SW 1271 (cell line): Measurements from ENCODE around the gene MRPS2.
"Not testable (repeated sequence)": the region's sequence is repeated elsewhere in the genome, so short reads cannot be mapped to it uniquely, and the experiment has no call there.

Experiments
- DNase-seq, 2 experiments: peaks; one replicate each; lab custom pipeline; 2025; lab: John Stamatoyannopoulos, UW

The MRPS2 gene

DNA sequence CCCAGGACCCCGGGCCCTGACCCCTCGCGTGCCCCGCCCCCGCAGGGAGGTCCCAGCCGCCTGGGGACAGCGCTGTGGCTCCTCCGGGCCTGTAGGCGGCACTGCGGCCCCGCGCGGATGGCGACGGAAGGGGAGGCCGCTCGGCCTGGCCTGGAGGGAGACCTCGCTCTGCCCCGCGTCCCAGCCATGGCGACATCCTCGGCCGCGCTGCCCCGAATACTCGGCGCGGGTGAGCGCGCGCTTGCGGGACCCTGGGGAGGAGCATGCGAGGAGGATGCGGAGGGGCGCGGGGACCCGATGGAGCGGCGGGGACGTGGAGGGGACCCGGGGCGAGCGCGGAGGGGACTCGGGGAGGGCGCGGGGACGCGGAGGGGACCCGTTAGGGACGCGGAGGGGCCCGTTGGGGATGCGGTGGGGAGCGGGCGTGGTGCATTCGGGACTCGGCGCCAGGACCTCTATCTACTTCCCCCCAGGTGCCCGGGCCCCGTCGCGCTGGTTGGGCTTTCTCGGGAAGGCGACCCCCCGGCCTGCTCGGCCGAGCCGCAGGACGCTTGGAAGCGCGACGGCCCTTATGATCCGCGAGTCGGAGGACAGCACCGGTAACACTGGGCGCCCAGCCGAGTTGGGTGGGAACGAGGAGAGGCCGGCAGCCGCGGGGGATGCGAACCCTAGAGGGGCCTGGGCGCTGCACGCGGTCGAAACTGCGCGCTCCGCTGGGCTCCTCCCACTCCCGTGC is at the start of gene MRPS2:
MRPS2 (plus strand) TSS at position 158 of the 736 bp plus-strand sequence; CDS start at position 187, 29 bp downstream.
- peak; percentile 65 to 80 for DNase-seq

DNA sequence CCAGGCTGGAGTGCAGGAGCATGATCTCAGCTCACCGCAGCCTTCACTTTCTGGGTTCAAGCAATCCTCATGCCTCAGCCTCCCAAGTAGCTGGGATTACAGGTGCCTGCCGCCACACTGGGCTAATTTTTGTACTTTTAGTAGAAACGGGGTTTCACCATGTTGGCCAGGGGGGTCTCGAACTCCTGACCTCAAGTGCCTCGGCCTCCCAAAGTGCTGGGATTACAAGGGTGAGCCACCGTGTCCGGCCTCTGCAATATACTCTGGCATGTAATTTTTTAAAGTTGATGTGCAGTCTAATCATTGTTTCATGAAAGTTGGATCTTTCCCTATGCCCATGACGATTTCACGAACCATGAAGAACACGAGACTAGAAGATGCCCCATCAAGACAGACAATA is 49.5 kb upstream of the MRPS2 start:
- no peak for DNase-seq

DNA sequence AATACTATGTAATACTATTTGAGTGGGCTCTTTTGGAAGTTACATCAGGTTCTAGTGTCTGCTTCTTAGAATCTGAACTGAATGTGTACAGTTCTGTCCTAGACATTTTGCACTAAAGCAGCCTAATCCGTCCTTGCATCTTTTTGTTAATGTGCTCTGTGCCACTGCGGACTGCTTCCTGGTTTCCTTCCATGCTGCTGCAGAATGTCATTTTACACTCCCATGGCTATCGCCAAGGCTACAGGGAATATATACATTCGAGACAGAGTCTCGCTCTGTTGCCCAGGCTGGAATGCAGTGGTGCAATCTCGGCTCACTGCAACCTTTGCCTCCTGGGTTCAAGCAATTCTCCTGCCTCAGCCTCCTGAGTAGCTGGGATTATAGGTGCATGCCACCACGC is 48.6 kb upstream of the MRPS2 start:
- not testable (repeated sequence) for DNase-seq

DNA sequence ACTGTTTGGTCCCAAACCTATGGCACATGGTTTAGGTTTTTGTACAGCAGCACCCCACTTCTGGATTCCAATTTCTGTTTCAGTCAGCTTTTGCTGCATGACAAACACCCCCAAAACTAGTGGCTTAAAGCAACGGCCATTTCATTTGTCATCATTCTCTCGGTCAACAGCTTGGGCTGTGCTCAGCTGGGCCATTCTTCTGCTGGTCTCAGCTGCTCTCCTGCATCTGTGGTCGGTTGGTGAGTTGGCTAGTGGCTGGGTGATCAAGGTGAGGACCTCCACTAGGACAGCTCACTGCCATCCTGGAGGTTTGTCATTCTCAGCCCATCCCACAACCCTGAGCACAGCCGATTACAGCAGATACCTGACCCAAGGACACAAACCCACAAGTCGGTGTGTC is 45.7 kb upstream of the MRPS2 start:
- DNase-seq, result no peak

DNA sequence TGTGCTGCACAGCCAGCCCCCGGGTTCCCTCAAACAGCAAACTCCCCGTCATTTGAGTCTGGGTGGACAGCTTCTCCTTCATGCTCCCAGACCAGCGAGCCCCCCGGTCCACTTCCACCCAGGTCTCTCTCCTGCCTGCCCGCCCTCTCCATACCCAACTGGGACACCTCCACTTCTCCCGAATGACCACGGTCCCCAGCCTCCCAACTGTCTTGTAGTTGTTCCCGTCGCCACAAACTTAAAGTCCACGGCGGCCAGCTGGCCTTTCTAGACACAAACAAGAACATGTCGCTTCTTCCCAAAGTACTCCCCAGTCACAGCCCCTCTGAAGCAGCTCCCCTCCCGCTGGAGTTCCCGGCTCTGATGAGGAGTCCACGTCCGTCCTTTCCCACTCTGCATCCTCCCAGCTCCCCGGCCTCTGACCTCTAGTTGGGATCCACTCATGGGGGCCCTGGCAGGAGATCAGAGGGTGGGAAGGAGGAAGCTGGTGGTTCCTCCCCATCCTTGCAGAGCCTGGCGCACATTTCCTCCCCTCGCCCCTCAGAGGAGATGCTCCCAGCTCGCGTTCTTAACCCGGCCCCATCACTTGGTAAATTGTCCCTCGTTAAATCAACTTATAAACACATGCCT is 45.0 kb upstream of the MRPS2 start:
- no peak for DNase-seq

DNA sequence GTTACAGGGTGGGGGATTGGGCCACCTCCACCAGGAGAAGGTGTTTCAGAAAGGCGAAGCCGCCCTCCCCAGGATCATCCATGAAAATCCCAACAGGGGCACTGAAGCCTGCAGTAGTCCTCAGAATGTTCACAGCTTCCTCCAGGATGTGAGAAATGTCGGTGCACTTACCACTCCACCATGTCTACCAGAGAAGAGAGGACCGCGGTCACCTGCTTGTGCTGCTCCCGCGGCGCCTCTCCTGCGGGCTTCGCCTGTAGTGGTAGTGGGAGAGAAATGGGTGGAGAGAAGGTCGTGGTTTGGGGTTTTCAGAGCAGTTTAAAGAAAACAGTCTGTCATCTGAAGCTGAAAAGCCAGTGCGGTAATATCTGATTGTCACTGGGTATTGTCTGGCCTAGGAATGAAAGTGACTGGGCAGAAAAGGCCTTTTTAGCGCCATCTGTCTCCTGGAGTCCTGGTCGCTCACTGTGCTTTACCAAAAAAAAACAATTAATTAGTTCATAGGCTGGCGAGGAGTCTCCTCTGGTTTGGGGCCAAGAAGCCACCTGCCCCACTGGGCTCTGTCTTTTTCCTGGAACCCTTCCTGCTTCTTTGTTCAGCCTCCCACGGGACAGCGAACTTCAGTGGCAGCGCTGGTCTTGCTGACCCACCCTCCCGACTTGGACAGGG is 43.9 kb upstream of the MRPS2 start:
- no peak for DNase-seq

DNA sequence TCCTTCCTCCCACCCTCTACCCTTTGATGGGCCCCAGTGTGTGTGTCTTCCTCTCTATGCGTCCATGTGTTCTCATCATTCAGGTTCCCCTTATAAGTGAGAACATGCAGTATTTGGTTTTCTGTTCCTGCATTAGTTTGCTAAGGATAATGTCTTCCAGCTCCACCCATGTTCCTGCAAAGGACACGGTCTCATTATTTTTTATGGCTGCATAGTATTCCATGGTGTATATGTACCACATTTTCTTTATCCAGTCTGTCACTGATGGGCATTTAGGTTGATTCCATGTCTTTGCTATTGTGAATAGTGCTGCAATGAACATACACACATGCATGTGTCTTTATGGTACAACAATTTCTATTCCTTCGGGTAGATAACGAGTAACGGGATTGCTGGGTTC is 42.0 kb upstream of the MRPS2 start:
- DNase-seq, result not testable (repeated sequence)

DNA sequence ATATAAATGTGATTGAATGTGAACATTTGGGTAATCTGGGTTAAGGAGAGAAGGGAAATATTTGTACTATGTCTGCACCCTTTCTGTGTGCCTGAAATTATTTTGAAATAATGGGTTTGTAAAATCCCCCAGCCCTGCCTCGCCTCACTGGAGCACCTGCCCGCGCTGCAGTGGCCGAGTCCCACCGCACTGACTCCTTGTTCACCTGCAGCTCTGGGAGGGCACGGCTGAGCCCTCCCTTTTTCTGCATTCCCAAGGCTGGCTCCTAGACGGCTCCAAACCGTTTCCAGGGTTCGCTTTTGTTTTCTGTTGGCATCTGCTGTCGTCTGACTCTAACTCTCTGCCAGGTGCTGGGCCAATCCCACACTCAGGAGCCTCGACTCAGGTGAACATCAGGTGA is 38.5 kb upstream of the MRPS2 start:
- no peak for DNase-seq

DNA sequence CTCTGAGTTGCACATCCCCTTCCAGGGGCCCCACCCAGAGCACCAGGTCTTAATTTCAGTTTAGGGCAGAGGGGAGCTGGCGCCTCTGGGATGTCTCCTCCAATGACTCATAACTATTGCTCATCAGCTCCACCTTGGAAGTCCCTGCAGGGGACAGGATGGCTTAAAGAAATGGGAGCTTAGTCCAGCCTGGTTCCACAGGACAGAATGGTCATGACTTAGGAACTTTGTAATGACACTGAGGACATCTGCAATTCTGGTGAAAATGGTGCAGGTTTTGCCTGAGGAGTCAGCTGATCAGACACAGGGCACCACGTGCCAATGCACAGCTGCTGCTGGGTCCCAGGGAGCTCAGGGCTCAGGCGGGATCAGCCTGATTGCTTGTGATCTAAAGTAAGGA is 37.3 kb upstream of the MRPS2 start:
- peak; percentile 52 to 78 for DNase-seq

DNA sequence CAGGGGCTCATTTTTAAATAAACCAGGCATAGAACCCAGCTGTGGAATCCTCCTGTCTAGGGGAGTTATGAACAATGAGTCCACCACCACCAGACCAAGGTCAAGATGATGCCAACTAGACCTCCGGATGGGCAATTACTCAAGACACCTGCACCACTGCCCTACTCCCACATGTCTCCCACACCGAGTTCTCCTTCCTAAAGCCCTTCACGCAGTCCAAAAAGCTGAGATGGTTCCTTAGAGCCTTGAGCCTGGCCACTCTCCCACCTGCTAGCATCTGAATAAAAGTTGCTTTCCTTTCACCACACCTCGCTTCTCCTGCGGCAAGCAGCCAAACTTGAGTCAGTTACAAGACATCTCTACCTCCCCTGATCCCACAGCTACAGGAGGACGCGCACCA is 36.3 kb upstream of the MRPS2 start:
- no peak for DNase-seq

DNA sequence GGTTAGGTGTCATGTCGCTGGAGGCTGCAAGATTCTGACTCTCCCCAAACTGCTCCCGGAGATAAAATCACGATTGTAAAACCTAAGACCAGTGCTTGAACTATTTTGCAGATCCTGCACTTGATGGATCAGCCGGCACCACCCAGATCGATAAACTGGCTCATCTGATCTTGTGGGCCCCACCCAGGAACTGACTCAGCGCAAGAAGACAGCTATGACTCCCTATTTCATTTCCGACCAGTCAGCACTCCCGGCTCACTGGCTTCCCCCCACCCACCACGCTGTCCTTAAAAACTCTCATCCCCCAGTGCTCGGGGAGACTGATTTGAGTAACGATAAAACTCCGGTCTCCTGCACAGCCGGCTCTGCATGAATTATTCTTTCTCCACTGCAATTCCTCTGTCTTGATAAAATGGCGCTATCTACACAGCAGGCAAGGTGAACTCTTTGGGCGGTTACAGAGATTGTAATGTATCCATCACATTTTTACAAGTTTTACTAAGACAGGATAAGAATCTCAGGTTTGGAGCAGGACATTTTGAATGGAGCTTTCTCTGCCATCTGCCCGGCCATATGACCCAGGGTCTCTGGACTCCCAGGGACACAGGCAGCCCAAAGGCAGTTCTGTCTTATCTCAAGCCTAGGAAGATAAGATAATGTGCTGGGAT is 31.5 kb upstream of the MRPS2 start:
- peak in 1 of 2 experiments; percentile 43 for DNase-seq

DNA sequence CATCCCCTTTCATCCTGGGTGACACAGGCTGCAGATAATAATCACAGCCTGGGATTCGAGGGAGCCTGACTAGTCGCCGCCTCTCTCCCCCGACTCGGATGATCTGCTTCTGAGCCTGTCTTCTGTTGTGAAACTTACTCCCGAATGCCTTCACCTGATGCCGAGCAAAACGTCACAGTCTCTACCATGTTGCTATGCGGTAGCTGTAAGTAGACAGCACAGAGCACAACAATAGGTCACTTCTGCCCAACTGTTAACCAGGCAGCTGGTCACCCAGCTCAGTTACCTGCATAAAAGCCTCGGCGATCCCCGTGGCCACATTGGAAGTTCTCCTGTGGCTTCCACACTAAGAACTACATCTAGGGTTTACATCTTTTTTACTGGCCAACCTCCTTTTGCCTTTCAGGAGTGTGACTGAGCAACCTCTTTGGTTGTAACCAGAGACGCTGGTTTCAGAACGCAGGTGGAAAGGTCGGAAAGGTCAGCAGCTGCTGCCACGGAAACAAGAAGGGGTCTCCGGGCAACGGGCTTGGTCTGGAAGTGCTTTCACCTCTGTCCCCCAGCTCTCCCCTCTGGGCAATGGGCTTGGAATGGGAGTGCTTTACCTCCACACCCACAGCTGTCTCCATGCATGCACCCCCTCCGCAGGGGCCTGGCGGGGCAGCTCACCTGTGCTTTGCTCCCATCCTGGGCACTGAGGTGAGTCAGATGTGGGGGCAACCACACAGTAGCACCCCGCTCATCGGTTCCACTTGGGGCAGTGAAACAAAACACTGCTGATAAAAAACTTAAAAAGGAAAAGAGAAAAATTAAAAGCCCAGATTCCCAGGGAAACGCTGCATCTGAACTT is 28.5 kb upstream of the MRPS2 start:
- no peak for DNase-seq

DNA sequence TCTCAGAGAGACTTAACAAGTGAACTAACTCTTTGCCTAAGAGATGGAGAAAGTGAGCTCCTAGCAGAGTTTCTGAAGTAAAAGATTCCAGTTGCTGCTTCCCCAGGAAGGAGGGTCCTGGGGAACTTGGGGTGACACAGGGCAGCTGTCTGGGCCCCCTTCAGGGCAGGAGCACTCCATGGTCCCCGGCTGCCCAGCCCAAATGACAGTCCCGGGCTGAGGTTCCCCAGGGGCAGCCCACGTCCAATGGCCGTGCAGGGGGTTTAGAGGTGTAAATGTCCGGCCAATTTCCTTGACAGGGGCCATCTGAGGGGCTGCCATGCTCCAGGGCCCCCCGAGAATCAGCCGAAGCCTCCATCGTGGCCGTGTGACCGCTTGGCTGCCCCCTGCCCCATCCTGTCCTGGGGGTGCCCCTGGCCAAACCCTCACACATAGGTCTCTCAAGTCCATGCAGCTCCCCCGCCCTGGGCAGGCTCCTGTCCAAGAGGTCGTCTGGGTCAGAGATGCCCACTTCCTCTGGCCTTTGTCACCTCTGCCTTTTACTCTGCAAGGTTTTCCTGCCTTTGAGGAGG is 26.4 kb upstream of the MRPS2 start:
- DNase-seq, result no peak

DNA sequence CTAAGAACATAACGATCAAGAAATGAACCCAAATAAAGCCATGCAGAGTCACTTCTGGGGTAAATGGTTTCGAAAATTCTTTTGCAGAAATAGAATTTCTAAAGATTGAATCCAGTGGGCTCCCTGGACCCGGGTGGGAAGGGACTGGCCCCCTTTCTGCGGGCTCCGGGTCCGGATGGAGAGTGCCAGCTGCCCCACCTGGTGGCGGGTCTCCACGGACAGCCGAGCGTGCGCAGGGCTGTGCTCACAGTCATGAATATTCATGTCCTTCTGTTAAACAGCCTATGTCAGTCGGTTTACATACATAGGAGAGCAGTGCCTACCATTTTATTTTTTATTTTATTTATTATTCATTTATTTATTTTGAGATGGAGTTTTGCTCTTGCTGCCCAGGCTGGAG is 25.6 kb upstream of the MRPS2 start:
- no peak for DNase-seq

DNA sequence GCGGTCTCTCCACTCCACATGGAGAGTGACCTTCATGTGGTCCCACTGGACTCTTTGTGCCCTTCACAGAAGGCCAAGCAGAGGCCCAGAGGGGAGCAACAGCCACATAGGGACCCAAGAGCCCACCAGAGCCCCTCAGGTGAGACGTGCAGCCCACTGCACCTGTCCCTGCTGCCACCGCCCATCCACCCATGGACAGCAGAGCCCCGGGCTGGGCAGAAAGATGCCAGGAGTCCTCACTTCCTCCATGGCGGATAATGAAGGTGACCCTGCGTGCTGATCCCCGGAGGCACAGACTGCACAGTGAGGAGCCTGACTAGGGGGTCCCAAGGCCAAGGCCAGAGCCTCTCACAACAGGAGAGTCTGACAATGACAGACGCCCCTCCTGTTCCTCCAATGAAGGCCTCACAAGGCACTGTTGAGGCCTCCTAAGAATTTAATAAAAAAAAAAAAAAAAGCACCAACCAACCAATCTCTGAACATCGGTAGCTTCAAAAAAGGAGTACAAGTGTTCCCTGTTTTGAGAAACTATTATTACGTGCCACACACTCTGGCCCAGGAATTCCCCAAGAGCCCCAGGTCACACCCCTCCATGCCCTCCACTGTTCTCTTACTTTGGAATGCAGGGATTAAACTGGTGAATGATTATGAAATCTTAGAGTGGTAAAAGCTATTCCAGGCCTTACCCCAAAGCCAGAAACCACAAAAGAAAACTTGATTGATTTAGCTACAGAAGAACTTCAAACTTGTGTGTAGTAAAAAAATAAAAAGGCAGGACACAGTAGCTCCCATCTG is 23.7 kb upstream of the MRPS2 start:
- no peak for DNase-seq

DNA sequence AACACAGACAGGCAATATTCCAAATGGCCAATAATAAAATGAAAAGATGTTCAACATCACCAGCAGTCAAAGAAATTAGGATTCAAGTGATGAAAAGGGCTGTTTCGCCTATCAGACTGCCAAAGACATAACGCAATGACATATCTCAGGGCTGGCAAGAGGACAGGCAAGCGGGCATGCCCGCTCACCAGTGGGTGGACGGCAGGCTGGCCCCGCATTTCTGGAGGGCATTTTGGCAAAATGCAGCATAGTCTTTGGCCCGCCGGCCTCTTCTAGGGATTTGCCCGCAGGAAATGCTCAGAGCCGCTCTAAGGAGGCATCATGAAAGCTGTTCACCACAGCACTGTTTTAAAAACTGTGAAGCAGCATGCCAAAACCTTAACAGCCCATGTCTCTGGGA is 22.3 kb upstream of the MRPS2 start:
- DNase-seq, result no peak

DNA sequence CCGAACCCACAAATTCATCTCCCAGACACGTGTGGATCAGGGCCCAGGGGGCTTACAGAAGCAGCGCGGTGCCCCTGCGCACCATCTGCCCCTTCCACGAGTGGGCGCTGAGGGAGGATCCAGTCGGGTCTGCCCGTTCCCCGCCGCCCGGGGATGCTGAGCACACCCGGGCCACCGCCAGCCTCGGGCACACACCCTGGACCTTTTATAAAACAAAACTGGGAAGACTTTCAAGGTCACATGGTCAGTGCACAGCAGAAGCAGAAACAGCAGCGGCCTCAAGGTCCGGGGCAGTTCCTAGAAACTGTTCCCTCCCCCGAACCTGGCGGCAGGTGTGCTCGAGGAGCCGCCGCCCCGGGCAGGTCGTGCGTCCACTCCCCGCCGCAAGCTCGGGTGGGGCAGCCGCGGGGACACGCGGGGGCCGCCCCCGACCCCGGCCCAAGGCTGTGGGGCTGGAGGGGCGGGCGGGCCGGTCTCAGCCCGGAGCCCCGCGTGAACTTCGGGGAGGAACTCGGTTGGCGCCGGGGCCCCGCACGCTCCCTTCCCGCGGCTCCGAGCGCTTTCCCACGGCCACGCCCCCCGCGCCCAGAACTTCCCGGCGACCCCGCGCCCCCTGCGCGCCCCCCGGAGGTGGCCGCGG is 21.5 kb upstream of the MRPS2 start:
- peak in 1 of 2 experiments; percentile 55 for DNase-seq

DNA sequence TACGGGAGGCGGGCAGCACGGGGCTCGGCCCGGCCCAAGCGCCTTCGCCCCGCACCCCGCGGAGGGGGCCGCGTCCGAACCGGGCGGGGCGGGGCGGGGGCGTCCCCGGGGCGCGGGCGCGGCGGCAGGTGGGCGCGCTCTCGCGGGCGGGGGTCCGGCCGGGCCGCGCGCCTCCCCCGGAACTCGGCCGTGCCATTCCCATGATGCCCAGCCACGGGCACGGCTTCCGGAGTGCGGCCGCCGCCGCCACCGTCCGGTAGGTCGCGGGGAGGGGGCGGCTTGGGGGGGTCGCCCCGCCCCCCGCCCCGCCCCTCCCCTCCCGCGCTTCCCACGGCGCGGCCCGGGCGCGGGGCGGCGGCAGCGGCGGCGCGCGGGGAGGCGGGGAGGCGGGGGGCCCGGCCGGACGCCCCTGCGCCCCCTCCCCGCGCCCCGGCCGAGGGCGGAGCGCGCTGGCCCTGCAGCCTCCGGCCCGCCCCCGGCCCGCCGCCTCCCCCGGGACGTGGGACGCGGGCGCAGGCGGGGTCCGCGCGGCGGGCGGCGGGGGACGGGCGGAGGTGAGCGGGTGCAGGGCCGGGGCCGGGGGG is 20.9 kb upstream of the MRPS2 start, which contains the start of gene PPP1R26:
PPP1R26 (plus strand) TSS at position 314 of the 584 bp plus-strand sequence. CDS start 4,729 bp downstream, outside the sequence.
- DNase-seq, result peak in 1 of 2 experiments; percentile 23
